ENCODE results near the gene ITIH5. TPM values are rescaled to one million over a fixed set of nuclear protein-coding genes. Genes with fewer than 3 reads are reported as not detected.

ITIH5 gene
- total RNA-seq, 1 experiment from 2014 or later: 5.2 TPM

- CTCF ChIA-PET: interaction anchor here (0.8 kb wide), 1 partner anchor 1432 kb away, joined by 7 read pairs; no protein-coding TSS in a partner anchor
- Mint-ChIP-seq H3K4me1 (ENCODE audit: low read depth, unreplicated experiment) (no peaks in the 10 kb centered on the region), H3K36me3 (ENCODE audit: insufficient read depth, unreplicated experiment) (peaks cover 3% of the 10 kb centered on the region), H3K27me3 (ENCODE audit: unreplicated experiment) (peaks cover 18% of the 10 kb centered on the region), H3K4me3 (ENCODE audit: low read depth, unreplicated experiment) (no peak overlapping the region), H3K9me3 (ENCODE audit: low read depth, unreplicated experiment) (no peaks in the 10 kb centered on the region), H3K27ac (ENCODE audit: unreplicated experiment) (no peak overlapping the region)
- BruUV-seq (replicated peaks): no TSS peak
- TF ChIP-seq CTCF (IDR thresholded peaks at IDR 0.05; ENCODE audit: unreplicated experiment): no peak
- no peak for DNase-seq
- intact Hi-C loops (cut with micrococcal nuclease; ENCODE audit: unreplicated experiment): no loop called here
Measured at GRCh38 chr10:7515439-7515838, 151.3 kb downstream of the ITIH5 start.

- DNase-seq: no peak
- intact Hi-C loops (cut with micrococcal nuclease; ENCODE audit: unreplicated experiment): no loop called here
- no peak overlapping the region for H3K4me3 Mint-ChIP-seq (ENCODE audit: low read depth, unreplicated experiment)
- no peaks in the 10 kb centered on the region for H3K9me3 Mint-ChIP-seq (ENCODE audit: low read depth, unreplicated experiment)
- no peaks in the 10 kb centered on the region for H3K4me1 Mint-ChIP-seq (ENCODE audit: low read depth, unreplicated experiment)
- CTCF ChIA-PET: interaction anchor here (0.7 kb wide), 1 partner anchor 173 kb away, joined by 3 read pairs; no protein-coding TSS in a partner anchor
- no peak for TF ChIP-seq CTCF (IDR thresholded peaks at IDR 0.05; ENCODE audit: unreplicated experiment)
- H3K27me3 Mint-ChIP-seq (ENCODE audit: unreplicated experiment): peaks cover 18% of the 10 kb centered on the region
- H3K27ac Mint-ChIP-seq (ENCODE audit: unreplicated experiment): no peak overlapping the region
- no TSS peak for BruUV-seq (replicated peaks)
- no peaks in the 10 kb centered on the region for H3K36me3 Mint-ChIP-seq (ENCODE audit: insufficient read depth, unreplicated experiment)
Measured at GRCh38 chr10:7513936-7514335, 152.8 kb downstream of the ITIH5 start.

GRCh38 chr10:7513455-7513854, 153.3 kb downstream of the ITIH5 start:
- no peak for DNase-seq
- H3K36me3 Mint-ChIP-seq (ENCODE audit: insufficient read depth, unreplicated experiment): no peaks in the 10 kb centered on the region
- intact Hi-C loops (cut with micrococcal nuclease; ENCODE audit: unreplicated experiment): no loop called here
- CTCF ChIA-PET: interaction anchor here (0.7 kb wide), 1 partner anchor 174 kb away, joined by 3 read pairs; no protein-coding TSS in a partner anchor
- peaks cover 18% of the 10 kb centered on the region for H3K27me3 Mint-ChIP-seq (ENCODE audit: unreplicated experiment)
- no peaks in the 10 kb centered on the region for H3K9me3 Mint-ChIP-seq (ENCODE audit: low read depth, unreplicated experiment)
- no peak overlapping the region for H3K27ac Mint-ChIP-seq (ENCODE audit: unreplicated experiment)
- no peak overlapping the region for H3K4me3 Mint-ChIP-seq (ENCODE audit: low read depth, unreplicated experiment)
- BruUV-seq (replicated peaks): no TSS peak
- no peaks in the 10 kb centered on the region for H3K4me1 Mint-ChIP-seq (ENCODE audit: low read depth, unreplicated experiment)
- no peak for TF ChIP-seq CTCF (IDR thresholded peaks at IDR 0.05; ENCODE audit: unreplicated experiment)

- no peaks in the 10 kb centered on the region for H3K36me3 Mint-ChIP-seq (ENCODE audit: insufficient read depth, unreplicated experiment)
- no peak overlapping the region for H3K4me3 Mint-ChIP-seq (ENCODE audit: low read depth, unreplicated experiment)
- intact Hi-C loops (cut with micrococcal nuclease; ENCODE audit: unreplicated experiment): no loop called here
- BruUV-seq (replicated peaks): no TSS peak
- peaks cover 18% of the 10 kb centered on the region for H3K27me3 Mint-ChIP-seq (ENCODE audit: unreplicated experiment)
- peak; percentile 6 for DNase-seq
- H3K27ac Mint-ChIP-seq (ENCODE audit: unreplicated experiment): no peak overlapping the region
- no peak for TF ChIP-seq CTCF (IDR thresholded peaks at IDR 0.05; ENCODE audit: unreplicated experiment)
- CTCF ChIA-PET: interaction anchor here (0.6 kb wide), 1 partner anchor 282 kb away, joined by 3 read pairs; no protein-coding TSS in a partner anchor
- no peaks in the 10 kb centered on the region for H3K4me1 Mint-ChIP-seq (ENCODE audit: low read depth, unreplicated experiment)
- H3K9me3 Mint-ChIP-seq (ENCODE audit: low read depth, unreplicated experiment): no peaks in the 10 kb centered on the region
Measured at GRCh38 chr10:7512487-7512886, 154.3 kb downstream of the ITIH5 start.
